SHP77 (cell line): ENCODE measurements around the gene CSPG4.
"Not testable (repeated sequence)": the region's sequence is repeated elsewhere in the genome, so short reads cannot be mapped to it uniquely, and the experiment has no call there.

ENCODE experiments used
- DNase-seq, 2 experiments: peaks; one replicate each; lab custom pipeline; 2025; lab: John Stamatoyannopoulos, UW

The CSPG4 gene

DNA sequence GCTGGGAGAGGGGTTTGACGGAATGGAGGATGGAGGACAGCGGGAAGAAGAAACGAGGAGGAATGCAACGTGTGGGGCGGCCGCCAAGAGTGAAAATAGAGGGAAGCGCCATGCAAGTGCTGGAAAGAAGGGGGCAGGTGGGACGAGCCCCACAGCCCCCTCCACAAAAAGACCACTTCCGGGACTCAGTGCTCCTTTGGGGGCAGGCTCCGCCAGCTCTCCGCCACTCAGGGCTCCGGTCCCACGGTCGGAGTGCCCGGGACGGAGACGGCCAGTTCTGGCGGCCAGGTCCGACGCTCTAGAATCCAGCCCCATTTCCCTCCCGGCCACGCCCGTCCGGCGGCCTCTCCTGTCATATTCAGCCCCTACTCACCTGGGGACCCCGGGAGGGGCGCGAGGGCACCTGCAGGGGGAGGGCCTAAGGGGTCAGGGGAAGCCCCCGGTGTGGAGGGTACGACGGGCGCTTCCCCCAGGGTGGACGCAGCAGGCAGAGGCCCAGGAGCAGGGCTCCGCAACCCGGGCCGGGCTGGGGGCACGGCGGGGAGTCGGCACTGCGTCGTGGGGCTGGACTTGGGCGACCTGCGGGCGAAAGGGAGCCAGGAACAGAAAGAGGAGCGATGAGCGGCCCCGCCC lies 25.5 kb upstream of the CSPG4 start:
- no peak for DNase-seq

DNA sequence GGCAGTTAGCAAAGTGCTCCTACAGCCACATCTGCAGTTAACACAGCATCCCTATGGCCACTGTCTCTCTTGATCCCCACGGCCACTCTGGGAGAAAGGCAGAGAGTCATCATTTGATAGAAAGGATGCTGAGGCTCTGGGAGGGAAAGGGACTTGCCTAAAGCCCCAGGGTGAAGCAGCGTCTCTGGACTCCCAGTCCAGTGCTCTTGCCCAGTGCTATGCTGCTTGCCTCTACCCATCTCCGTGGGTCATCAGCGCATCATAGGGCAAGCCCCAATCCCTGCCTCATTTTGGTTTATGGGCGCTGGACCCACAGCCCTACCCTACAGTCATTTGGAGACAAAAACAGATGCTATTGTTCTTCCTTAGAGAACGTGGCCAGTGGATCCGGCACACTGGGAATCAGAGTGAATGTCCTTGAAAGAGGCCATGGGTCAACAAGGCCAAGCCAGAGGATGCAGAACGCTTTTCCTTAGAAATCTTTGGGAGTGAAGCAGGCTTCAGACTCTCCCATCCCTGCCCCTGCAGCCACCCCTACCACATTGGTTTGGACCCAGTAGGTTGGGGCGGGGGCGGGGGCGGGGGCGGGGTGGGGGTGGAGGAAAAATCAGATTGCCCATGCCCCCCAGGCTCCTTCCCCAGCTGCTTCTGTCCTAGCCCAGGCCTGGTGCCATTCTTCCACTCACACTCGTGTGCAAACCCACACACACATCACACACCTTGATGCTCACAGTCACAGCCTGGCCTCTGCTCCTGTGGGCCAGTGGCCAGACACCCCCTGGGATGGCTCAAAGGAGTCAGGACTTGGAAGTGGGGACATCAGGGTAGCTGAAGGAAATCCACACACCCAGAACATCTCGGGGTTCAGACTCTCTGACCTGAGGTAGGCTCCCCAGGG lies 24.7 kb upstream of the CSPG4 start:
- not testable (repeated sequence) for DNase-seq

DNA sequence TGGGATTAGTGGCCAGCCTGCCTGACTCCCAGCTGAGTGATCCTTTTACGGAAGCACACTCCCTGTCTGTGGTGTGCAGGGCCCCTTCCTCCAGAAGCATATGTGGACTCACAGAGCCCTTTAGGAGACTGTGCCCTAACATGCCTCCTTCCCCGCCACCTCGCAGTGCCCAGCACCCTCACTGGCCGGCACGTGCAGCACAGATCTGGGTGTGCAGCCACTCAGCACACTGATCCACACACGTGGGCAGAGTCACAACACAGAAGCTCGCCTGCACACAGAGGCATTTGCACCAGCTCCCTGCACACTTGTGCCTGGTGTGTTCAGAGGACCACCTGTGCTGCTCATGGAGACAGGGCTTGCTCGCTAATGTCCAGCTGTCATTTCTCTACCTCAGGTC lies 23.6 kb upstream of the CSPG4 start:
- DNase-seq: no peak

DNA sequence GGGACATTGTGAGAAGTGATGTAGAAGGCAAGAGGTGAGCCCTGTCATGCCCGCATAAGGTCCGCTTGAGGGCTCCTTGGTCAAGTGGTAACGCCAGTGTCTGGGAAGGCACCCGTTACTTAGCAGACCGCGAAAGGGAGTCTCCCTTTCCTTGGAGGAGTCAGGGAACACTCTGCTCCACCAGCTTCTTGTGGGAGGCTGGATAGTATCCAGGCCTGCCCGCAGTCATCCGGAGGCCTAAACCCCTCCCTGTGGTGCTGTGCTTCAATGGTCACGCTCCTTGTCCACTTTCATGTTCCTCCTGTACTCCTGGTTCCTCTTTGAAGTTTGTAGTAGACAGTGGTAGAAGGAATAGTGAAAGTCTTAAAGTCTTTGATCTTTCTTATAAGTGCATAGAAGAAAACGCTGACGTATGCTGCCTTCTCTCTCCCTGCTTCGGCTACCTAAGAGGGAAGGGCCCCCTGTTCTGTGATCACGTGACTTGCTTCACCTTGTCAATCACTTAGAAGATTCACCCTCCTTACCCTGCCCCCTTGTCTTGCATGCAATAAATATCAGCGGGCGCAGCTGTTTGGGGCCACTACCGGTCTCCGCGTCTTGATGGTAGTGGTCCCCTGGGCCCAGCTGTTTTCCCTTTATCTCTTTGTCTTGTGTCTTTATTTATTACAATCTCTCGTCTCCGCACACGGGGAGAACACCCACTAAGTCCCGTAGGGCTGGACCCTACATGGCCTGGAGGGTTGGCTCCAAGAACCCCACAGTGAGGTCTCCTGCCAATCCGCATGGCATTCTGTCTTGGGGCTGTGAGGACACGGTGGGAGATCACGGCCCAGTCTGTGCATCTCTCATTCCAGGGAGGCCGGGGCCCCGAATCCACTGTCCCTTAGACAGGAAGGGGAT lies 22.5 kb upstream of the CSPG4 start:
- not testable (repeated sequence) for DNase-seq

DNA sequence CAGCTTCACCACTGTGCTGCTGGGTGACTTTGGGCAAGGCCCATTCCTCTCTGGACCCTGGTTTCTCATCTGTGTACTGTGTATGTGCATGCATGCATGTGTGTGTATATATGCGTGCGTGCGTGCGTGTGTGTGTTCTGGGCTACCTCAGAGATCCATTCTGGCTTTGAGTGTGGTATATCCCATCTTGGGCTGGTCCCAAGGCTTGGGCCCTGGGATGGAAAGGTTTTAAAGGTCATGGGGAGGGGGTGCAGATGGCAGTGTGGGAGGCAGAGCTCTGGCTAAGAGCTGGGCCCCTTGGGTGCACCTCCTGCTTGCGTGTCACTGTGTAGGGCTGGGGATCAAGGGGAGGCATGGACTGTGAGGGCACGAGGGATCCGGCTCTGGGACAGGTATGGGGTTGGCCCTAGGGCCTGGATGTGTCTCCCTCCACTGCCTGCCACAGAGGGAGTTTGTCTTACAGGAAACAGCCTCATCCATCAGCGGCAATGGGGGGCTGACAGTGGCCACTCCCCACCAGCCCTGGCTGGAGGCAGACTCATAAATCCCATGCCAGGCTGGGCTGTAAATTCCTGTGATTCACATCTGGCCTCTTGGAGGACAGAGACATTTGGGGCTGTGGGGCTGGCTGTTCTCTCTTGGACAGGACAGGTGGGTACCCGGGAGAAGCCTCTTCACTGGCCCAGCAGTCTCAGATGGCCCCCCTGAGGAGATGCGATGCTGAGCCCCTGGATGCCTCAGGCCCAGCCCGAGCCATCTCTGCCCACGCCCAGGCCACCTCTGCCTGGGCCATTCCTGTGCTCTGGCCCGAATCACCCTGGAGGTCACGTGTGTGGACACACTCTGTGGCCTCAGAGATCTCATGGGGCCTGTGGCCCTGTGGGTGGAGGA lies 21.4 kb upstream of the CSPG4 start:
- DNase-seq: no peak

DNA sequence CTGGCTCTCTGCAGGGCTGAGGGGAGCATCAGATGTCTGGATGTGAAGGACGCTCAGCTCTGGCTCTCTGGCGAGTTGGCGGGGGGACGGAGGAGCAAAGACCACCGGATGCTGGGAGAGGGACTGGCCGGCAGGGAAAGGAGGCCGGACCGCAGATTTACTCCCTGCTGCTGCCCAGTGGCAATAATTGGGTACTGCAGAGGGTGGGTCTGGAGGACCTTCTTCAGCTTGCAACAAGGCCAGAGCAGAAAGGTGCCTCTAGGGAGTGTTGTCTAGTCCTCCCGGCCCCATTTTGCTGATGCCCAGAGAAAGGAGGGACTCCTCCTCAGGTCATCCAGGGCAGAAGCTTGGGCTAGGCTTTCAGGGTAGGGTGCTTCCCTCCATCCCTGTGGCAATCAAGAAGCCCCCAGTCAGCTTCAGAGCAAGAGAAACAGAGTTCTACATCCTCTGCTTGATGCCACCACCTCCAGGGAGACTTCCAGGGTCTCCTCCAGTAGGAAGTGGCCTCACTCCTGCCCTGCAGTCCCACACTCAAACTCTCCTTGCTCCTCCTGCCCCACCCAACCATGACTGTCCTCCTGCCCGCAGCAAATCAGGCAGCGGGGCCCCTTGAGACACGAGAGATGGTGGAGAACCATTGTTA lies 20.3 kb upstream of the CSPG4 start:
- DNase-seq: peak; percentile 66 to 70

DNA sequence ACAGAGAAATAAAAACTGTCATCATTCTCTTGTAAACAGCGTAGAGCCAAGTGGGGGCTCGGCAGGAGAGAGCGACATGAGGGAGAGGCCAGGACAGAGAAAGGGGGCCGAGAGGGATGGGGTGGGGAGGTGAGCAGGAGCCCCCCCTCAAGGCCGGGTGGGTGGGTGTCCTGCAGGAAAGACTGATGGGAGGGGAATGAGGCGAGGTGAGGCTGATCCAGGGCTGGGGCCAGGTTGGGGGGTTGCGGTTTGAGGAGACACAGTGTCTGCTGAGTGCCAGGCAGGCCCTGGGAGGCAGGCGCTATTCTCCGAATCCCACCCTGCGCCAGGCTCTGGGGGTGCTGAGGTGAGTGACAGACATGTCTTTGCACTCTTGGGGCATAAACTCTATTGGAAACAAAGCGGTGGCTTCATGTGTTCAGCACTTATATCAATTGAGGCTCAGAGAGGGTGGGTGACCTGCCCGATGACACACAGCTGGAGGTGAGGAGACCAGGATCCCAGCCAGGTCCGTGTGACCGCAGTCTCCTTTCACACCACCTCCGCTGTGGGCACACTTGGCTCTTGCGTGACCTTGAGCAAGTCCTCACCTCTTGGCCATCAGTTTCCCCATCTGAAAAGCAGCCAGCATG lies 19.6 kb upstream of the CSPG4 start:
- no peak for DNase-seq

DNA sequence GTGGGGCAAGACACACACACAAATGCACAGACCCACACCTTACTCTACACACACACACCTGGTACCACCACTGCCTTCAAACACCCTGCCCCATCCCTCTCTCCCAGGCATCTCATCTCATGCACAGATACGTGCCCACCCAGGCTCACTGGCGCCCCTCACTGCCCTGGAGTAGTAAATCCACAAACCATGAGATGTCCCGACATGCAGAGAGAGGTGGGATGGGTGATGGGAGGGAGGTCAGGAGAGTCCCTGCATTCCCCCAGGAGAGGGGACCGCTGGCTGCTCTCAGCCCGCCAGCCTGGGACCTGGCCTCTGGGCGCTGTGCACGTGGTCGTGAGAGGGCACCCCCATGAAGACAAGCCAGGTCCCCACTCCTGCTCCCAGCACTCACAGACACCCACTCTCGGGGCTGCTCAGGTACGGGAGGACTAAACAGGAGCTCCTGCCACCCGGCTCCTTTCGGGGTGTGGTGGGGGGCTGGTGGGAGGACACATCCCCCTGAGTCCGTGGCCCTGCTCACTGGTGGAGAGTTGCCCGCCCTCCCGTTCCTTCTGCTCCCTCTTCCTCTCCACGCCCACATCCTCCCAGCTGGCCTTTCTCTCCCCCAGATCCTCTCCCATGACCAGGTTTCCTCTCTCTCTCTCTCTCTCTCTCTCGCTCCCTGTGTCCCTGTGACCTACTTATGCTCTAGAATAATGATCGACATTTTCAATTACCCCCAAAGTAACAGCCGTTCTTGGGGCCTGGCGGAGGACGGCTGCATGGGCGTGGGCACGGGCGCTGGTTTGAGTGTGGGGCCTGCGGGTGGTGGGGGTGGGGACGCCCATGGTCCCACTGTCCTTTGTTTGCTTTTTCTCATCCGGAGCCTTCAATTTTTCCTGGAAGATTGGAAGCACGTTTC lies 18.9 kb upstream of the CSPG4 start:
- DNase-seq: no peak

DNA sequence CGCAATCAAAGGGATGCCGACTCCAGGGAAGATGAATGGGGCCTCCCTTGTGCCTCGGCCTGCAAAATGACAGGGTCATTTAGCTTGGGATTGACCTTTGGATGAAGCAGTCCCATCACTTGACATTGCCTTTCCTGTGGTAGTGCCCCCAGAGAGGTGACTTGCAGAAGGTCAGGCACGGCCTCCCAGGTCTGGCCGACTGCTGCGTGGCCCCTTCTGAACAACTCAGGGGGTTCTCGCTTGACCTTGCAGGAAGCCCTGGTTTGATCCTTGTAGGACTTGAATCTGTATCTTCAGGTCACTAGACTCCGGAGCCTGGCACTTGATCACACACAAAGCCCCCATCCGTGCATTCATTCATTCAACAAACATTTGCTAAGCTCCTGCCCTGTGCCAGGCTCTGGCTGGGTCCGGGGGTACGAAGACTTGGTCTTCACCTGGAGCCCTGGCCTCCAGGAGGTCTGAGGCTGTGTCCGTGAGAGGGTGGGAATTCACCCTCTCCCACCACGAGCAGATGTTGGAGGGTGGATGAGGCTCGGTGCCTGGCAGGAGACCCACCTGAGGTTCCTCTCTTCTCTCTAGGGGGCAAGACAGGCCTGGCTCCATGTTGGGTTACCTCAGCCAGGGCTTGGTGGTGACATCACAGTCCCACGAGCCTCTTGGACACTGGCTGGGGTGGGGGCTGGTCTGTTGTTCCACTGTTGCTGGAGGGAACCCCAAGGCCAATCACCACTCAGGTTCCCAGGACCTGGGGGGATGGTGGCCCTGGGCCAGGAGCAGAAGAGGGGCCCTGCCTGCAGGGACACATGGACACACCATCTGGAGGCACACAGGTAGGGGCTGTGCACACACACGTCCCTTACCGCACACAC lies 18.0 kb upstream of the CSPG4 start:
- not testable (repeated sequence) for DNase-seq

DNA sequence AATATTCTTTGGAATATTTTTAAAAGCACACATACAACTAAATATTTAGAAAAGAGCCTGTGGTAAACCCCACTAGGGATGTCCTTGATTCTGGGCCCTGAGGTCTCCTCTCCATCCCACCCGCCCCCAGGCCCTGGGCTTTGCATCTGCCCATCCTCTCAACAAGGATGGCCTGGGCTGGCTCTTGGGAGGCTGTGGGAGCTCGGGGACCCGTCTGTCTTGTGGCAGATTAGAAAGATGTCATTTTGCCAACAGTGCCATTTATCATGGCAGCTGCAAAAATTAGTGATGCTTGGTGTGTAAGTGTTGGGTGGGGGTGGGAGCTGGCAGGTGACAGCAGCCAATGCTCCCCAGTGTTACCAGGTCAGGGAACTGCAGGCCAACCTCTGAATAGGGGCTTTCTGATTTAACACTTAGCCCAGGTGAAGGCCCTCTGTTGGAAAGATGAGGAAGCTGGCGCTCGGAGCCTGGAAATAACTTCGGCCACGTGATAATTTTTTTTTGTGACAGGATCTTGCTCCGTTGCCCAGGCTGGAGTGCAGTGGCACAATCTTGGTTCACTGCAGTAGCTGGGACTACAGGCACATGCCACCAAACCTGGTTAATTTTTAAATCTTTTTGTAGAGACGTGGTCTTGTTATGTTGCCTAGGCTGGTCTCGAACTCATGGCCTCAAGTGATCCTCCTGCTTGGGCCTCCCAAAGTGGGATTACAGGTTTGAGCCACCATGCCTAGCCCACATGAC lies 16.9 kb upstream of the CSPG4 start:
- no peak for DNase-seq

DNA sequence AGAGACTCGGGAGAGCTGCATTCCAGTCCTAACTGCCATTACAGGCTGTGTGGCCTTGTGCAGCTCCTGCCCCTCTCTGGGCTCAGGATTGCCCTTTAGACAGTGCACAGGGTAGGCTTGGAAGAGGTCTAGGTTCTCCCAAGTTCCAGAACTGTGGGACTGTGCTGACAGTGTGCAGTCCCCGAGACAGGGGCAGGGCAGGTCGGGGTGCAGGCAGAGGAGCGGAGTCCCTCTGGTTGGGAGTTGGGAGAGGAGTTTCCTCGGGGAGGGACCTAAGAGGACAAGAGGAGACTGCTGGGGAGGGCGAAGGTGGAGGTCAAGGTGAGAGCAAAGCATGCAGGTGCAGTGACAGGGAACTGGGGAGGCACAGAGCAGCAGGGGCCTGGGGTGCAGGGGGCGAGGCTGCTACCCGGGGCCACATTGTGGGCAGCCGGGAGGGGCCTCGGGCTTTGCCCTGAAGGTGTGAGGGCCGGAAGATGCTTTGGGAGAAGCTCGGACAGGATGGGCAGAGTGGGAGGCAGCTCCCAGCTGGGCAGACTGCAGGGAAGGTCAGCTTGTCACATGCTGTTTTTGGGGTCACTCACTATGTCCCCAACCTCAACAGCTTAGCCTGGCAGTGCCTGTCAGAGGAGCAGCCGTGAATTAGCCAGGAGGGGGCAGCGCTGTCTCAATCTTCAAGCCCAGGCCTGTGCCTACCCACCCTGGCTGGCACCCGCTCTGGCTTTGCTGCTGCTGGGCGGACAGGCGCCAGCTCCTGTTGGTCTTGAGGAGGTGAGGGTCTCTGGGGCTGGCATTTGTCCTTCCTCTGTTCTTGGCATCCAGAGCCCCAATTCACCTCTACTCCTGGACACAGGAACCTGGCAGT lies 15.4 kb upstream of the CSPG4 start:
- DNase-seq: peak; percentile 34 to 54

DNA sequence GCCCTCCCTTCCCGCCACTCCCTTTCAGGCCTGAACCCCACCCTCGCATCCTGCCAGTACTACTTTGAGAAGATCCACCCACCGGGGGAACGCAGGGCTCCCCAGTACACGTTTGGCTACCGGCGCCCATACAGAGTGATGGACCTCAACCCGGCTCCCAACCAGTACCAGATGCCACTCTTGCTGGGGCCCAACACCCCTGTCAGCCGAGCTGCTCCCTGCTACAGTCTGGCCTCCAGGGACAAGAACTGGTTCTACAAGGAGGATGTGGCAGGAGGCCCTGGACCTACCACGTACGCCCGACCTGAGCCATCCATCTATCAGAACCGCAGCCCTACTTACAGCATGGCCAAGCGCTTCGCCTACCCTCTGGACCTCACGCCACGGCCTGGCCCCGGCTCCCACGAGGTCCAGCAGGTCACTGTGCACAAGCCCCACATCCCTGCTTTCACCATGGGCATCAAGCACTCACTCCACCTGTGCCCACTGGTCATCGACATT lies 14.4 kb upstream of the CSPG4 start:
- DNase-seq: no peak

DNA sequence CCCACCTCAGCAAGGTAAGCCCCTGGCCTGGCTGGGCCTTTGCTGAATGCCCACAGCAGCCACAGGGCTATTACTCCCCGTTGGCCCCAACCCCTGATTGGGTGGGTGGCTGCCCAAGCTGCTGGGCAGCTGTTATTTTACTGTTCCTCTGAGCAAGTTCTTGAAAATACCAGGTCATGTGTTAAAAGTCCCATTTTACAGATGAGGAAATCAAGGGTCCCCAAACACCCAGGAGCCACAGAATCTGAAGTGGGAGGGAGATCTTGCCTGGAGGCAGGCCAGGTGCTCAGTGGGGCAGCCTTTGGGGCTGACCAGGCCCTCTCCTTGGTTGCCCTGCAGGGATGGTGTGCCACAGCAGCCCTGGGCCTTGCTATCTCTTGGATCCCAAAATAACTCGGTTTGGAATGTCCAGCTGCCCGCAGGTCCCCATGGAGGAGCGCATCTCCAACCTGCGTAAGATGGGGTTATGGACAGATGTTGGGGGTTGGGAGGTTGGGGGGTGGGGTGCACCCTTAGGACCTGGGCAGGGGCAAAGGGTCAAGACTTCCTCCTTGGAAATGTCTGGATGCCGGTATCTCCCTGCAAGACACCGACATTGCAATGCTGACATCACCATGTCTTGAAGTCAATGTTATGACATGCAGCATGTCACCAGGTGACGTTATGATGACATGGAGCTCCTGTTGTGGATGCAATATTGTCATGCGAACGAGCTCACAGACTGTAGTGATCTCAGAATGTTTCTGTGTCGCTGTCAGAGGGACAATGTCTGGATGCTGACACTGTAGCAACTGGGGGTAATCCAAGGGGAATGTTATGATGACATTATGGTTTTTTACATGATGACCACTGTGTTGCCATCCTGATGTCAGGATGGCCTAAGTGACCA lies 13.3 kb upstream of the CSPG4 start:
- DNase-seq: no peak

DNA sequence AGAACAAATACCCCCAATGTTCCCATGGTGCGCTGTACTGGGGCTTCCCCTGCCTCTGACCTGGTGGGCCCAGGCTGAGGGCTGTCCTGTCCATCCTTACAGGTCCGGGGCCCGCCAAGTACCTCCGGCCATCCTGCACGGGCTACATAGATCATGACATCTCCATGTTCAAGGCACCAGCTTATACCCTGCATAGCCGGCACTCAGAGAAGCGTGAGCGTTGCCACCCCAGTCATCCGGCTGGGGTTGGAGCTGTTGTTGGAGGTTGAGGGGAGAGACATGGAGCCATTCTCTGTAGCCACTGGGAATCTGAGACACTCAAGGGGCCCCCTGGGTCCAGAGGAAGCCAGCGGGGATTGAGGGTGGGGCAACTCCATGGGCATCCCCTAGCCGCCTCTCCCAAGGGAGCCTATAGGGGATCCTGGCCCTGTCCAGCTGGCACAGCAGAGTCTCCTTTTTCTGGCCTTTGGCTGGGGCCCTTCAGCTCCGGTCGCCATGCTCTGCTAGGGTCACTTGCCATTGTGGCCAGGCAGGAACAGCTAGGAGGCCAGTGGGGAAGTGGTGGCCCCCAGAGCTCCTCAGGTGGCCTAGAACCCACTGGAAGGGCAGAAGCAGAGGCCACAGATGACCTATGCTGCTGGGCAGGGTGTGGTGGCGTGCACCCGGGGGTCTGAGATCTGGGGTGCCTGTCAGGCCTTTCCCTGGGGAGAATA lies 12.5 kb upstream of the CSPG4 start:
- no peak for DNase-seq
